Mesodermal cell (in vitro differentiated cells): ENCODE data around the gene FAM151A.

Experiments
- H3K27ac ChIP-seq: 2 replicates; pipeline ENCODE4 v1.7.0; 2013; ENCODE audit warnings: mild to moderate bottlenecking, low read depth, low read length, moderate library complexity; ENCODE audit not compliant: severe bottlenecking
- H3K36me3 ChIP-seq: 2 replicates; pipeline ENCODE4 v1.7.1; 2013; ENCODE audit warnings: mild to moderate bottlenecking, low read length, moderate library complexity; ENCODE audit not compliant: control insufficient read depth, insufficient read depth
- H3K4me1 ChIP-seq: one replicate; pipeline ENCODE4 v1.7.1; 2013; ENCODE audit warnings: mild to moderate bottlenecking, low read length; ENCODE audit not compliant: insufficient read depth, control insufficient read depth, poor library complexity, severe bottlenecking
- H3K4me3 ChIP-seq: 2 replicates; pipeline ENCODE4 v1.7.0; 2013; ENCODE audit warnings: low read length, control low read depth, mild to moderate bottlenecking; ENCODE audit not compliant: insufficient read depth, poor library complexity, severe bottlenecking; ENCODE audit errors: extremely low read depth
- H3K9me3 ChIP-seq: 2 replicates; pipeline ENCODE4 v1.7.1; 2013; ENCODE audit warnings: mild to moderate bottlenecking, low read length, moderate library complexity; ENCODE audit not compliant: control insufficient read depth
- WGBS, 2 experiments: methylation state at CpG; one replicate each; pipeline ENCODE4 v1.1.5; 2013; ENCODE audit warnings: missing lambda C conversion rate in 2 of 2; ENCODE audit not compliant: insufficient coverage in 2 of 2; 5-methylcytosine and 5-hydroxymethylcytosine counted together

Gene FAM151A

DNA sequence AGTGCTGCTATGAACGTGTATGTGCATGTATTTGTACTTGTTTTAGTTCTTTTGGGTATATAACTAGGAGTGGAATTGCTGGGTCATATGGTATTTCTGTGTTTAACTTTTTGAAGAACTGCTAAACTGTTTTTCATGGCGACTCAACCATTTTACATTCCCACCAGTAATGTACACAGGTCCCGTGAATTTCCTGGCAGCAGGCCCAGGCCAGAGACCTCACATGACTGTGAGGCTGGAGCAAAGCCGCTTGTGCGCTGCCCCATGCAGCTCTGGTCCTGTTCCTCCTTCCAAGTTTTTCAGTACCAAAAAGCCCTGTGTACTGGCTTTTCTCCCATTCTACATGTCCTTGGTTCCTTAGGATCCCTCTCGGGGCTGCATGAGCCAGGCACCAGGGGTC, 45.7 kb downstream of the FAM151A start:
- H3K27ac ChIP-seq, result no peak overlapping the region
- H3K4me3 ChIP-seq, result no peak overlapping the region
- no peaks in the 10 kb centered on the region for H3K36me3 ChIP-seq
- 92 to 94% methylated on average over 6 of the region's 6 CpGs for WGBS, 2 experiments
- peaks cover 15% of the 10 kb centered on the region for H3K4me1 ChIP-seq
- H3K9me3 ChIP-seq, result no peaks in the 10 kb centered on the region

DNA sequence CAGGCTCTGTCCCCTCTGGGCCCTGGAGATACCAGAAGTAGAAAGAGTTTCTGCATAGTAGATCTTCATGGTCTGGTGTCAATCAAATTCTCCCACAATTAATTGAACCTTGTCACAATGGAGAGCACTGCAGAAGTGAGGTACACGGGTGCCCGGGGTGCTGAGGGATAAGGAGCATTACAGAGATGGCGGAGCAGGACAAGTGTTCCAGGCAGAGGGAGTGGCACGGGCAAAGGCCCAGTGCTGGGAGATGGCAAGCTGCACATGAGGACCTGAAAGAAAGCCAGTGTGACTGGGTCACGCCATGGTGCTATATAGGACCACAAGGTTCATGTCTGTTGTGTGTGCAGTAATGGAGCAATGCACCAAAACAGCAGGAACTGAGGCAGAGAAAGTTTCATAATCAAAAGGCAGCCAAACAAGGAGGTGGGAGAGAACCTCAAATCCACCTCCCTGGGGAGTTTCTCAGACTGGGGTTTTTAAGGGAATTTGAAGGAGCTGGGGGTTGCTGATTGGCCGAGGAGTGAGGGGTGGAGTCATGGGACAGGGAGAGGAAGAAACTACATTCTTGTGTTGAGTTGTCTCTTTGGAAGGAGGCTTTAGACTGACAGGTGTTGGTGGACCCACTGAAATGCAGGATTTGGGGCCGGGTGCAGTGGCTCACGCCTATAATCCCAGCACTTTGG, 47.6 kb downstream of the FAM151A start:
- Histone ChIP-seq H3K27ac (peak overlapping the region; percentile 16), H3K9me3 (no peaks in the 10 kb centered on the region), H3K4me1 (peaks cover 28% of the 10 kb centered on the region), H3K4me3 (no peak overlapping the region), H3K36me3 (no peaks in the 10 kb centered on the region)
- 85 to 91% methylated on average over 7 to 8 of the region's 8 CpGs for WGBS, 2 experiments

DNA sequence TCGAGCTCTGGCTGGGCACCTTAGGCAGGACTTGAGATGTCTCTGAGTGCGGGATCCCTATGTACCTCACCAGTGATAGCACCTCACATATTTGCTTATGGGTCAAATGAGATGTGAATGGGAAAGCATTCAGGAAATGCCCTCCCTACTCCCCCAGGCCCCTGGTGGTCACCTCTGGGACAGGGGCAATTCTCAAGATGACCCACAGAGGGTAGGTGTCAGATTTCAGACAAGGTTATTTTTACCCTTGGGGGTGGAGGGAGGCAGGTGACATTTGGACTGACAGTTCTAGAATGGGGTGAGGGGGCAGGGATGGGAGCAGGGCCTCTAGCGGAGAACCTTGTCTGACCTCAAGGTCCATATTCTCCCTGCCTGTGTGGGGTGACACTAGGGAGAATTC, 48.2 kb downstream of the FAM151A start:
- Histone ChIP-seq H3K36me3 (no peaks in the 10 kb centered on the region), H3K4me1 (peaks cover 28% of the 10 kb centered on the region), H3K4me3 (no peak overlapping the region), H3K27ac (peak overlapping the region; percentile 16), H3K9me3 (no peaks in the 10 kb centered on the region)
- WGBS, 2 experiments, result 88% methylated on average over 3 of the region's 3 CpGs; no CpG with 5 or more reads in 1 of the 2 experiments

DNA sequence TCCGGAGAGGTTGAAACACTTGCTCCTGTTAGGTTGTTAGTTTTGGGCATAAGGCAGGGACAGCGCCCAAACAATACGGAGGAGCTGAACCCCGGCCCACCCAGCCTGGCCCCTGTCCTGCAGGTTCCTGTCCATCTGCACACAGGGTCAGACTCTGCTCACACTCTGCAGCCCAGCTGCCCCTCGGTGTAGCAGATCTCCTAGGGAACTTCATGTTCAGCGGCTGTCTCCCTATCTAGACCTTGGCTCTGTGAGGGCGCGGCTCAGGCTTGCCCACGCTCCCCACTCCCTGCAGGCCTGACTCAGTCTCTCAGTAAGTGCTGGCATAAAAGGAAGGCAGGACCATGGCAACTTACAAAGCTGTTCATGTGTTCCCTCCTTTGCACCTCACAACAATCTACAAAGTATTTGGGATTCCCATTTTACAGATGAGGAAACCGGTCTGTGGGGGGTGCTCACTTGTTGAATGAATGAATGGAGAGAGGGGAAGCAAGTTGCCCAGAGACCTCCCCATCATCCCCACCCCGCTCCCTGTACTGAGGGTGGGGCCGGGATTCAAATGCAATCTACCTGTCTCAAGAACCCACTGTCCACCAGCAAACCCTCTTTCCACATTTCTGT, 49.1 kb downstream of the FAM151A start:
- no peaks in the 10 kb centered on the region for H3K9me3 ChIP-seq
- H3K4me3 ChIP-seq, result no peak overlapping the region
- H3K27ac ChIP-seq, result no peak overlapping the region
- WGBS, 2 experiments, result 94 to 96% methylated on average over 8 to 9 of the region's 12 CpGs
- H3K36me3 ChIP-seq, result no peaks in the 10 kb centered on the region
- H3K4me1 ChIP-seq, result peaks cover 28% of the 10 kb centered on the region

DNA sequence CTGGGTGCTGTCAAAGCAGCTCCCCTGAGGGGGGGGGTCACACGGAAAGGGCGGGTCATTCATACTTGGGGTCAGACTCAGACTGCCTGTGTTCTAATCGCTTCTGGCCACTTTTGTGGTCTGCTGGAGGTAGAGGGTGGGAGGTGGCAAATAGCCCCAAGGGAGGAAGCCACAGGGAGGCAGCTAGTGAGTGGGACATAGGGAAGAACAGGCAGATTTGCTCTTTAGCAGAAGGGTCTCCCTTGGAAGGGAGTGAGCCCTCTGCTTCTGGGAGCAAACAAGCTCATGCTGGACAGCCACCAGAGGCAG, 50.8 kb downstream of the FAM151A start:
- WGBS, 2 experiments, result 93 to 94% methylated on average over 3 of the region's 3 CpGs
- no peaks in the 10 kb centered on the region for H3K9me3 ChIP-seq
- H3K4me1 ChIP-seq, result peaks cover 30% of the 10 kb centered on the region
- no peaks in the 10 kb centered on the region for H3K36me3 ChIP-seq
- no peak overlapping the region for H3K4me3 ChIP-seq
- peak overlapping the region; percentile 62 for H3K27ac ChIP-seq

DNA sequence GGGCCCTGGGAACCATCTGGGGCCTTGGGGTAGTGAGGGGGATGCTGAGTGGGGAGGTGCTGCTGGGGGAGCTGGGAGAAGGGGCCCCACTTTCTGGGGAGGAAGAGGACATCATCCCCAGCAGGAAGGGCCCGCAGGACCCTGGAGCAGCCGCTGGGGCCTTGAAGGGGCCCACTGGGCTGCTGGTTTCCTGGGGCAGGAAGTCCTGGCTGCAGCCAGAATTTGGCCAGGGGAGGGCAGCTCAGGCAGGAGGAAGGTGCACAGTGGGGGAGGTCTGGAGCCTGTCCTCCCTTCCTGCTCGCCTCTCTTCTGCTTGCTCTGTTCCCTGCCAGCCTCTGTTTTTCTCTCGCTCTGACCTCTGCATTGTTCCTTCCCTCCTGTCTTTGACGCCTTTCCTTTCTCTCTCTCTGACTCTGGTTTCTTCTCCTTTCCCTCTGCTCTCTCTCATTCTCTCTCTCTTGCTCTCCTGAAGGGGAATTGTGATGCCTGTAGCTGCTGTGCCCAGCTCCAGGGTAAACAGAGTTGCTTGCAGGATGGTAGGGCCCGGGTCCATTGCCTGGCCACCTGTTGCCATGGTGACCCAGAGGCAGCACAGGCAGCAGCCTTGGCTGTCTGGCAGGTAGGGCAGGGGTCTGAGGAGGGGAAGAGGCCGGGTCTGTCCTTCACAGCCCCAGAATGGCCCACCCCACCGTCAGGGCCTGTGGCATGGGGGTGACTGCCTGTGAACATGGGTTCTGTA, 51.4 kb downstream of the FAM151A start:
- Histone ChIP-seq H3K27ac (peak overlapping the region; percentile 62), H3K36me3 (no peaks in the 10 kb centered on the region), H3K4me1 (peaks cover 30% of the 10 kb centered on the region), H3K4me3 (no peak overlapping the region), H3K9me3 (no peaks in the 10 kb centered on the region)
- 25 to 31% methylated on average over 6 of the region's 8 CpGs for WGBS, 2 experiments

DNA sequence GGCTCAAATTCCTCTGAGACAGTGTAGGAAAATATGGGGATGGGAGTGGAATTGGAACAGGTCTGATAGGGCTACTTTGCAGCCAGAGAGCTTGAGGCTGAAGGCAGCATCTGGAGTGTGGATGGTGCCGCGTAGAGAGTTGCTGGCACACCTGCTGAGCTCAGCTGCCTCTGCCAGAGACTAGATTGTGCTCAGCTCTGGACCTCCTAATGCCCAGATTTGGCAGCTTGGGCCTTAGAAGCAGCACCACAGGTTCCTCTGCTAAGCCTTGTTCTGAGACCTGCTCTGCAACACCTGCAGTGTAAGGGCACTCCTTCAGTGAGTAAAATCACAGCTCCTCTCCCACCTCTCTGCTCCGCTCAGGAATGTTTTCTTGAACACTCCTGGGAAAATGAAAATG, 52.0 kb downstream of the FAM151A start:
- Histone ChIP-seq H3K4me1 (peaks cover 30% of the 10 kb centered on the region), H3K9me3 (no peaks in the 10 kb centered on the region), H3K27ac (peak overlapping the region; percentile 62), H3K4me3 (no peak overlapping the region), H3K36me3 (no peaks in the 10 kb centered on the region)
- 82 to 92% methylated on average over 2 of the region's 3 CpGs for WGBS, 2 experiments

DNA sequence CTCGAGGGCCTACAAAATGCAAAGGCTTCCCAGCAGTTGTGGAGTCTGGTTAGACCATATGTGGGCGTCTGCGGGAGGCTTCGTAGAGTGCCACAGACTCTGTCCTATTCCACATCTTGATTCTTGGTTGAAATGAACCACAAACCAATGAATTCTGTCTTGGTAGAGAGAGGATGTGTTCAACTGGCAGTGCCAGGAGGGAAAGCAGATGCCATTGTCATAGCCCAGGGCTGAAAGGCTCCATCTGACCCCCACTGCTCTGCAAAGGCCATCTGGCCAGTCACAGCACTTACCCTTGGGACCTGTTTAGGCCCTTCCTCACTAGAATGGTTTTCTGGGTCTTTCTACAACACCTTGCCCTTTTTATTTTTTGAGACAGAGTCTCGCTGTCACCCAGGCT, 53.2 kb downstream of the FAM151A start:
- Histone ChIP-seq H3K4me1 (peaks cover 28% of the 10 kb centered on the region), H3K9me3 (no peaks in the 10 kb centered on the region), H3K36me3 (no peaks in the 10 kb centered on the region), H3K4me3 (no peak overlapping the region), H3K27ac (no peak overlapping the region)
- WGBS, 2 experiments, result 93% methylated on average over 4 to 5 of the region's 5 CpGs

DNA sequence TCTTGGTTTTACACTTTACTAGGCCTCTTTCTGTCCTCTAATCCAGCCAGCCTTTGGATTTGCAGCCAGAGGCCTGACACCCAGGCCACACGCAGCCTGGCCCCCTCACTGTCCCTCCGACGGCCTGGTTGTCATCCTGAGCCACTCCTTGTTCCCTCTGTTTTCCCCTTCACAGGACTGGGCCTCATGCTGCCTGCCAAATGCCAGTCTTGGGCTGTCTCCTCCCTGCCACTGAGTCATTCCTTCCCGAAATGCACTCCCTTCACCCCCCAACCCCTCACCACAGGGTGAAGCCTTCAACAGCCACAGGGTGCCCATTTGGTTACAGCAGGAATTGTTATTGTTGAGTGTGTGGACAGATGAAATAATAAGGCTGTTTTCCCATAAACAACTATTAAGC, 54.0 kb downstream of the FAM151A start:
- Histone ChIP-seq H3K36me3 (no peaks in the 10 kb centered on the region), H3K9me3 (no peaks in the 10 kb centered on the region), H3K4me3 (no peak overlapping the region), H3K4me1 (peaks cover 24% of the 10 kb centered on the region), H3K27ac (no peak overlapping the region)
- 30 to 54% methylated on average over 2 to 3 of the region's 4 CpGs for WGBS, 2 experiments

DNA sequence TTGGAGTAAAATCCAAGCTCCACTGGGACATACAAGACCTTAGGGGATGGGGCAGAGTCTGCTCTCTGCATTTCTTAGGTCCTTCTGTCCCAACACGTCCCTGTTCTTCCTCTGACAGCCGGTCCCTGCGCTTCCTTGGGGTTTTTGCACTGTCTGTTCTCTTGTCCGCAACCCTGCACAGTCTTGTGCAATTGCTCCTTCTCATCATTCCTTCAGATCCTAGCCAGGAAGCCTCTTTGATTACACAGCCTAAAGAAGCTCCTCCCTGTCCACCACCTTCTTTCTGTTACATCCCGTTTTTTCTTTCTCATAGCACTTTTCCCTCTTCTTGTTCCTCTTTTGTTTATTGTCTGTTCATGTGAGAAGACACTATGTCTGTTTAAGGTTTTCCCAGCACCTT, 55.4 kb downstream of the FAM151A start:
- no peaks in the 10 kb centered on the region for H3K9me3 ChIP-seq
- H3K36me3 ChIP-seq, result no peaks in the 10 kb centered on the region
- H3K27ac ChIP-seq, result no peak overlapping the region
- WGBS, 2 experiments, result 71 to 78% methylated on average over 4 of the region's 5 CpGs
- peaks cover 24% of the 10 kb centered on the region for H3K4me1 ChIP-seq
- H3K4me3 ChIP-seq, result no peak overlapping the region
